ENCODE results near the gene POLDIP2. TPM values are rescaled to one million over a fixed set of nuclear protein-coding genes. Genes with fewer than 3 reads are reported as not detected.

POLDIP2 gene
- total RNA-seq, 2 donors from 2014 or later = 69.0 to 72.1 TPM

GRCh38 chr17:28391401-28391800 lies 34.1 kb upstream of the POLDIP2 start:
- H3K4me1 Mint-ChIP-seq = peaks cover 15% of the 10 kb centered on the region
- WGBS, 2 experiments (ENCODE audit: insufficient coverage in 1 of 2, insufficient read length in 1 of 2) = 68 to 84% methylated on average over 2 of the region's 2 CpGs

DNA sequence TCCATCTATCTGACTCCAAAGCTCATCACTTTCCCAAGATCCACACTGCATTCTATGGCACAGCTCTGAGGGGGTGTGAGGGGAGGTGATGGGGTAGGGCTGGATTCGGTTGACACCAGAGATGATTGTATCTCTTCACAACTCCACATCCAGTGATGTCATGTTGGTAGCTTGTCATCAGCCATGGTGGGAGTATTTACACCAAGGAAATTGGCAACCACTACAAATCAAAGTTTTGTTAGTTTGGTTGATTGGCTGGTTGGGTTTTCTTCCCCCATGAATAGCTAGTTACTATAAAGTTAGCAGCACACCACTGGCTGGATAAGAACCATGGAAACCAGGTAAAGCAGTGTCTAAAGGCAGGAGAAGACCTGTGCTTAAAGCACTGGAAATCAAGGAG lies 33.7 kb upstream of the POLDIP2 start:
- Mint-ChIP-seq H3K27ac (no peak overlapping the region), H3K4me3 (no peak overlapping the region), H3K9me3 (no peaks in the 10 kb centered on the region), H3K4me1 (peaks cover 14% of the 10 kb centered on the region), H3K27me3 (ENCODE audit: insufficient read depth) (peaks cover 17% of the 10 kb centered on the region), H3K36me3 (ENCODE audit: low read depth) (no peaks in the 10 kb centered on the region)
- Histone ChIP-seq H3K4me1 (ENCODE audit: control insufficient read depth, insufficient read depth, low read length) (no peaks in the 10 kb centered on the region), H3K4me3 (ENCODE audit: low read length) (no peak overlapping the region), H3K36me3 (ENCODE audit: control insufficient read depth, insufficient read depth, low read length) (no peaks in the 10 kb centered on the region), H3K27ac (ENCODE audit: low read depth, low read length) (no peak overlapping the region), H3K9me3 (ENCODE audit: control insufficient read depth, low read length) (no peaks in the 10 kb centered on the region), H3K27me3 (ENCODE audit: control insufficient read depth, insufficient read depth, low read length, poor library complexity, severe bottlenecking) (peaks cover 11% of the 10 kb centered on the region), H3K9ac (ENCODE audit: extremely low read depth, low read length, poor library complexity, severe bottlenecking) (no peak overlapping the region)
- no CpG with 5 or more reads among the region's 1 CpG for WGBS, 2 experiments (ENCODE audit: insufficient coverage in 1 of 2, insufficient read length in 1 of 2)
- no peak for DNase-seq
- no peak for TF ChIP-seq CTCF (conservative IDR thresholded peaks at IDR 0.05)

More at GRCh38 chr17:28391401-28391800, 34.1 kb upstream of the POLDIP2 start:
- Mint-ChIP-seq H3K4me3 (no peak overlapping the region), H3K27me3 (ENCODE audit: insufficient read depth) (peaks cover 12% of the 10 kb centered on the region), H3K36me3 (ENCODE audit: low read depth) (no peaks in the 10 kb centered on the region), H3K9me3 (no peaks in the 10 kb centered on the region), H3K27ac (no peak overlapping the region)
- Histone ChIP-seq H3K9me3 (ENCODE audit: control insufficient read depth, low read length) (no peaks in the 10 kb centered on the region), H3K27me3 (ENCODE audit: control insufficient read depth, insufficient read depth, low read length, poor library complexity, severe bottlenecking) (peaks cover 7% of the 10 kb centered on the region), H3K4me1 (ENCODE audit: control insufficient read depth, insufficient read depth, low read length) (no peaks in the 10 kb centered on the region), H3K36me3 (ENCODE audit: control insufficient read depth, insufficient read depth, low read length) (no peaks in the 10 kb centered on the region), H3K27ac (ENCODE audit: low read depth, low read length) (no peak overlapping the region), H3K9ac (ENCODE audit: extremely low read depth, low read length, poor library complexity, severe bottlenecking) (no peak overlapping the region), H3K4me3 (ENCODE audit: low read length) (no peak overlapping the region)
- DNase-seq = no peak
- TF ChIP-seq CTCF (conservative IDR thresholded peaks at IDR 0.05) = no peak

GRCh38 chr17:28390563-28390962 lies 33.2 kb upstream of the POLDIP2 start:
- H3K27me3 Mint-ChIP-seq (ENCODE audit: insufficient read depth) = peaks cover 21% of the 10 kb centered on the region
- Histone ChIP-seq H3K27ac (ENCODE audit: low read depth, low read length) (no peak overlapping the region), H3K4me3 (ENCODE audit: low read length) (no peak overlapping the region), H3K27me3 (ENCODE audit: control insufficient read depth, insufficient read depth, low read length, poor library complexity, severe bottlenecking) (peaks cover 15% of the 10 kb centered on the region), H3K36me3 (ENCODE audit: control insufficient read depth, insufficient read depth, low read length) (no peaks in the 10 kb centered on the region), H3K9me3 (ENCODE audit: control insufficient read depth, low read length) (no peaks in the 10 kb centered on the region), H3K9ac (ENCODE audit: extremely low read depth, low read length, poor library complexity, severe bottlenecking) (no peak overlapping the region), H3K4me1 (ENCODE audit: control insufficient read depth, insufficient read depth, low read length) (no peaks in the 10 kb centered on the region)
- H3K9me3 Mint-ChIP-seq = no peaks in the 10 kb centered on the region
- TF ChIP-seq CTCF (conservative IDR thresholded peaks at IDR 0.05) = no peak
- H3K27ac Mint-ChIP-seq = no peak overlapping the region
- DNase-seq = no peak
- H3K4me1 Mint-ChIP-seq = peaks cover 10% of the 10 kb centered on the region
- H3K36me3 Mint-ChIP-seq (ENCODE audit: low read depth) = no peaks in the 10 kb centered on the region
- WGBS, 2 experiments (ENCODE audit: insufficient coverage in 1 of 2, insufficient read length in 1 of 2) = 95% methylated on average over 2 of the region's 2 CpGs; no CpG with 5 or more reads in 1 of the 2 experiments
- H3K4me3 Mint-ChIP-seq = no peak overlapping the region
